Loucy (cell line): ENCODE results near the gene BTRC.
"Not testable (repeated sequence)": the region's sequence is repeated elsewhere in the genome, so short reads cannot be mapped to it uniquely, and the experiment has no call there.

ENCODE experiments used
- CTCF ChIP-seq: fragments of 200-600 bp; sonication (generic); conservative IDR thresholded peaks from 2 replicates; pipeline ENCODE4 v1.5.1; 2014; ENCODE audit warnings: mild to moderate bottlenecking, antibody characterized with exemption, low read length
- EZH2phosphoT487 ChIP-seq: fragments of 200-600 bp; IDR thresholded peaks from 2 replicates; pipeline ENCODE4 v1.6.1; 2018; ENCODE audit warnings: antibody characterized with exemption, mild to moderate bottlenecking, moderate library complexity, borderline replicate concordance

- not testable (repeated sequence) for TF ChIP-seq CTCF, EZH2phosphoT487
Measured at GRCh38 chr10:101421967-101422366, 68.0 kb downstream of the BTRC start.
